GM10248 (cell line): ENCODE data around the gene HRH1.

Experiments
- CTCF ChIA-PET: fragments of 300-600 bp; sonication (Branson Sonifier 250); formaldehyde crosslinking; extraction: SDS; loops from one replicate; lab custom pipeline; 2021; ENCODE audit warnings: antibody characterized with exemption; lab: Yijun Ruan, JAX
- POLR2A ChIA-PET: fragments of 350-650 bp; sonication (Branson Sonifier 250); formaldehyde crosslinking; extraction: SDS; loops from one replicate; lab custom pipeline; 2020; ENCODE audit warnings: antibody characterized with exemption; lab: Yijun Ruan, JAX
- DNase-seq: peaks from one replicate; pipeline ENCODE4 v3.0.0; 2012; ENCODE audit errors: extremely low spot score
- CTCF ChIP-seq: IDR thresholded peaks from 2 replicates; pipeline ENCODE4 v1.5.1; 2012; ENCODE audit warnings: mild to moderate bottlenecking, low read depth; ENCODE audit errors: extremely low read depth, missing control alignments, control extremely low read depth

Gene HRH1

GRCh38 chr3:11150256-11150655 lies 4.0 kb upstream of the HRH1 start:
- TF ChIP-seq CTCF: no peak
- CTCF ChIA-PET: no interaction called here
- DNase-seq: no peak
- POLR2A ChIA-PET: no interaction called here

- POLR2A ChIA-PET: no interaction called here
- CTCF ChIA-PET: interaction anchor here (0.9 to 1.6 kb wide), 2 partner anchors 17 to 19 kb away, joined by 3 to 5 read pairs; no protein-coding TSS in a partner anchor
- no peak for DNase-seq
- TF ChIP-seq CTCF: no peak
Measured at GRCh38 chr3:11152301-11152700, 2.0 kb upstream of the HRH1 start.

- ChIA-PET POLR2A (no interaction called here), CTCF (no interaction called here)
- TF ChIP-seq CTCF: no peak
- DNase-seq: no peak
Measured at GRCh38 chr3:11154953-11155325, 646 bp downstream of the HRH1 start.

GRCh38 chr3:11155341-11156025 lies 1.2 kb downstream of the HRH1 start:
- DNase-seq: no peak
- ChIA-PET POLR2A (no interaction called here), CTCF (no interaction called here)

DNA sequence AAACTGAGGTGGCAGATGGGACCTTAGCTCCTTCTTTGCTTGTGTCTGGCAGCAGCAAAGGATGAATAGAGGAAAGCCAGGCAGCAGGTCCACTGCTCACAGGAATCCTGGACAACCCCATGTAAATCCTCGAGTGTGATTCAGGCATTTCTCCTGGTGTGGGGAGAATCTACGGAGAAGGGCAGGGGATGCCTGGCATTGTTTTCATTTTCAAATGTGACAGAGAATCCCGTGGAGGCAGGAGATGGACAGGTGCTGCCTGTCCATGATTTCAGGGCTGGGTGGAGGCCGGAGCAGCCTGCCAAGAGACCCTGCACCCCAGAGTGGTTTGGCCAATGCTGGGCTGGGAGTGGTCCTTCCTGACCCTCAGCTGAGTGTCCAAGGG lies 1.7 kb downstream of the HRH1 start:
- POLR2A ChIA-PET: no interaction called here
- CTCF ChIA-PET: no interaction called here
- DNase-seq: no peak
- no peak for TF ChIP-seq CTCF

More at GRCh38 chr3:11155341-11156025, 1.2 kb downstream of the HRH1 start:
- no peak for TF ChIP-seq CTCF

DNA sequence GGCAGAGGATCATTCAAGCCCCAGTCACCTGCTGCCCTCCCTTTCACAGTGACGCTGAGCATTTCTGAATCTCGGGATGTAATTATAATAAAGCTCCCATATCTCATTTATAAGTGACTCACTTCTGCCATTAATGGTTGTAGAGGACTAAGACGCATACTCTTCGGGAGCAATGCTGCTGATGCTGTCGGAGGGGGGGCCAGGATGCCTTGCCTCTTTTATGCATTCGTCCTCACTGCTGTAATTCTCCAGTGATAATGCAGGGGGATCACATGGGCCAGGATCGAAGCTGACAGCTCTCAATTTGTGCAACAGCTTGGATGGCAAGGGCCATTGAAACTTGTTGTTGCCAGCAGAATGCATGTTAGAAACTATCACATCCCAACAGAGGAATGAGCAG lies 3.1 kb downstream of the HRH1 start:
- CTCF ChIA-PET: no interaction called here
- no peak for TF ChIP-seq CTCF
- DNase-seq: no peak
- POLR2A ChIA-PET: no interaction called here

DNA sequence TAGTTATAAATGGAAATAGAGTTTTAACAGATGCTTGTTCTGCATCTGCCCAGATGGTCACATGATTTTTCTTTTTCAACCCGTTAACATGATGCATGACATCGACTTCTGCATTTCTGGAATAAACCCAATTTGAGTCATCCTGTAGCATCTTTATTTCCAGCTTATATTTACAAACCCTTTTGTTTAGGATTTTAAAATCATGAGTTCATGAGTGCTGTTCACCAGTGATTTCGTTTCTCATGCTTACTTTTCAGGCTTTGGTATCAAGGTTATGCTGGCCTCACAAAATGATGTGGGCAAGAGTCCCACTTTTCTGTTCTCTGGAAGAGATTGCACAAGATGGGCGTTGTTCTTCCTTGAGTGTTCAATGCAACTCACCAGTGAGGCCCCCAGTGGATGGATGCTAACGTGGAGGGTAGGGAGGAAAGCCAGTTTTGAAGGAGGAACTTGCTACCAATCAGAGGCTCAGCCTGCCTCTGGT lies 5.2 kb downstream of the HRH1 start:
- POLR2A ChIA-PET: no interaction called here
- no peak for TF ChIP-seq CTCF
- no peak for DNase-seq
- CTCF ChIA-PET: no interaction called here
